Spleen (tissue), 11 donors: ENCODE measurements around the gene PLXNB2. TPM values are rescaled to one million over a fixed set of nuclear protein-coding genes. Genes with fewer than 3 reads are reported as not detected.

Experiments used
- DNase-seq: peaks from one replicate; pipeline ENCODE4 v3.0.0-alpha.2; 2020
- H3K27ac ChIP-seq, 8 donors: fragments of 200-600 bp; sonication (generic) in 7 of 8; 1 replicate in 4 of 8; 2 replicates in 4 of 8; pipeline versions ENCODE4 v1.5.0 to v1.8.0; 2016 to 2021; ENCODE audit warnings: inconsistent platforms in 4 of 8, mild to moderate bottlenecking in 4 of 8, moderate library complexity in 1 of 8
- H3K27me3 ChIP-seq, 7 donors: fragments of 200-600 bp; sonication (generic) in 6 of 7; replicated peaks in 1 of 7; 1 replicate in 4 of 7; 2 replicates in 3 of 7; pipeline versions ENCODE4 v1.5.0 to v1.8.0; 2016 to 2021; ENCODE audit warnings: inconsistent platforms in 3 of 7, mild to moderate bottlenecking in 1 of 7
- H3K36me3 ChIP-seq, 6 donors: fragments of 200-600 bp; sonication (generic) in 5 of 6; 1 replicate in 4 of 6; 2 replicates in 2 of 6; pipeline versions ENCODE4 v1.5.0 to v1.8.0; 2016 to 2021; ENCODE audit warnings: inconsistent platforms in 2 of 6
- H3K4me1 ChIP-seq, 6 donors: fragments of 200-600 bp; sonication (generic) in 5 of 6; 1 replicate in 3 of 6; 2 replicates in 3 of 6; pipeline versions ENCODE4 v1.5.0 to v1.8.0; 2016 to 2021; ENCODE audit warnings: inconsistent platforms in 3 of 6
- H3K4me3 ChIP-seq, 8 donors: fragments of 200-600 bp; sonication (generic) in 7 of 8; 1 replicate in 4 of 8; 2 replicates in 4 of 8; pipeline versions ENCODE4 v1.5.0 to v1.8.0; 2016 to 2021; ENCODE audit warnings: inconsistent platforms in 4 of 8, mild to moderate bottlenecking in 4 of 8, moderate library complexity in 2 of 8
- H3K9me3 ChIP-seq, 8 donors: fragments of 200-600 bp; sonication (generic) in 7 of 8; 1 replicate in 4 of 8; 2 replicates in 4 of 8; pipeline versions ENCODE4 v1.5.0 to v1.8.0; 2016 to 2021; ENCODE audit warnings: inconsistent platforms in 4 of 8
- CTCF ChIP-seq, 11 experiments: fragments of 200-600 bp in 7 of 11; fragments of 450-650 bp in 4 of 11; sonication (generic) in 4 of 11; IDR thresholded peaks in 8 of 11; conservative IDR thresholded peaks in 3 of 11; 1 replicate in 7 of 11; 2 replicates in 4 of 11; pipeline versions ENCODE4 v1.4.0 to v1.8.0; 2016 to 2021; ENCODE audit warnings: antibody characterized with exemption in 11 of 11, inconsistent platforms in 4 of 11, mild to moderate bottlenecking in 1 of 11
- POLR2A ChIP-seq, 3 donors: fragments of 450-650 bp; IDR thresholded peaks; one replicate each; pipeline ENCODE4 v1.5.1; 2017; ENCODE audit warnings: antibody characterized with exemption in 3 of 3, mild to moderate bottlenecking in 1 of 3
- POLR2AphosphoS5 ChIP-seq, 3 donors: sonication (generic); formaldehyde crosslinking; IDR thresholded peaks; one replicate each; pipeline ENCODE4 v1.5.1; 2017; ENCODE audit warnings: antibody characterized with exemption in 3 of 3
- WGBS, 5 donors: extraction: QIAGEN DNeasy Blood & Tissue Kit in 3 of 5; methylation state at CpG; one replicate each; pipeline versions ENCODE4 v1.1.5 to v1.1.7; 2013 to 2018; 5-methylcytosine and 5-hydroxymethylcytosine counted together
- intact Hi-C: fragments of 100-400 bp; cut with DNase I; formaldehyde crosslinking; loops from one replicate; pipeline ENCODE4 v1.15.0; 2023; ENCODE audit warnings: low total_unique reads
- polyA plus RNA-seq, 3 donors: library from polyadenylated mRNA; stranded (reverse); fragments of 200-250 nt; gene quantifications; one replicate each; pipeline ENCODE4 v1.2.1, GENCODE V29; 2013
- total RNA-seq, 7 donors: library from RNA; depleted of rRNA in 3 of 7; stranded (reverse); fragments of >200 nt in 3 of 7; fragmentation: NEBNext Ultra II Directional in 4 of 7; extraction: Animal tissue kit (Norgen Biotek cat#: 25700) in 4 of 7; gene quantifications; one replicate each; pipeline versions ENCODE4 v1.1.0 to v1.2.1, GENCODE V29; 2016 to 2021
- donor health status: healthy with polysubstance abuse.
- donor health status: DM: no; HTN: no; CAD: no; lungs with moderate emphysema.
- donor health status: DM: no; HTN: no; CAD: no.
- donor health status: Bipolar disorder and iron deficiency.
- donor health status: healthy.
- donor health status: DM: no; HTN: no; CAD: no.
- donor health status: DM: yes; HTN: yes; CAD: no.

The PLXNB2 gene
- total and polyA plus RNA-seq, 10 donors: 41.9 to 382 (median 242) TPM

GRCh38 chr22:50320116-50320515 lies 12.7 kb upstream of the PLXNB2 start:
- H3K4me3 ChIP-seq: no peak overlapping the region
- H3K27me3 ChIP-seq: no peaks in the 10 kb centered on the region
- H3K36me3 ChIP-seq: no peaks in the 10 kb centered on the region
- no peaks in the 10 kb centered on the region for H3K9me3 ChIP-seq
- peaks cover under 1 to 34% (median 13%) of the 10 kb centered on the region in 6 donors for H3K4me1 ChIP-seq
- TF ChIP-seq CTCF (IDR thresholded peaks at IDR 0.05 in 8 of 11, conservative IDR thresholded peaks at IDR 0.05 in 3 of 11) (no peak), POLR2AphosphoS5 (IDR thresholded peaks at IDR 0.05) (no peak), POLR2A (IDR thresholded peaks at IDR 0.05) (no peak)
- H3K27ac ChIP-seq: no peak overlapping the region
- DNase-seq: no peak
- intact Hi-C loops: no loop called here
- WGBS, 5 donors: 88 to 91% (median 90%) methylated on average over 5 to 8 of the region's 8 CpGs

DNA sequence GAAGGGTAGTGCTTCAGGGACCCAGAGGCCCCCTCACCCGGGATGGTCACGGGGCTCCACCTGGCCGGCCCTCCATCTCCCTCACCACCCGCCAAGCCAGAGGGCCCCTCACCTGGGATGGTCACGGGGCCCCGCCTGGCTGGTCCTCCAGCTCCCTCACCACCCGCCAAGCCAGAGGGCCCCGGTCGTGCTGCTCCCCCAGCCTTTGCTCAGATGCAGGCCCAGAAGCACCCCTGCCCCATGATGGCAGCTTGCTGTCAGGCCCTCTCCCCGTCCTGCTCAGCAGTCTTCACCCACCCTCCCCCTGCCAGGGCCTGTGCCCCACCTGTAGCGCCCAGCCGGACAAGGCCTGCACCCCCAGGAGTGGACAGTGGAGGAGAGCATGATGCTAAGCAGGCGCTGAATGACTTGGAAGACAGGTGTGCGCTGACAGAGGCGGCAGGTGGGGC lies 12.1 kb upstream of the PLXNB2 start:
- 87 to 97% (median 91%) methylated on average over 7 to 15 of the region's 15 CpGs for WGBS, 5 donors
- no peaks in the 10 kb centered on the region for H3K36me3 ChIP-seq
- H3K27me3 ChIP-seq: no peaks in the 10 kb centered on the region
- intact Hi-C loops: no loop called here
- TF ChIP-seq POLR2AphosphoS5 (IDR thresholded peaks at IDR 0.05): no peak
- no peak for TF ChIP-seq POLR2A (IDR thresholded peaks at IDR 0.05)
- TF ChIP-seq CTCF (IDR thresholded peaks at IDR 0.05 in 8 of 11, conservative IDR thresholded peaks at IDR 0.05 in 3 of 11): no peak
- H3K4me3 ChIP-seq: no peak overlapping the region
- H3K4me1 ChIP-seq: peaks cover 7 to 40% (median 18%) of the 10 kb centered on the region in 6 donors
- DNase-seq: peak; percentile 78
- H3K9me3 ChIP-seq: no peaks in the 10 kb centered on the region
- no peak overlapping the region for H3K27ac ChIP-seq

GRCh38 chr22:50318698-50319411 lies 11.4 kb upstream of the PLXNB2 start:
- no peak for DNase-seq
- 77 to 86% (median 79%) methylated on average over 19 to 21 of the region's 21 CpGs for WGBS, 5 donors
- TF ChIP-seq POLR2A (IDR thresholded peaks at IDR 0.05) (no peak), POLR2AphosphoS5 (IDR thresholded peaks at IDR 0.05) (peak in 1 of 3 donors; percentile 42), CTCF (IDR thresholded peaks at IDR 0.05 in 8 of 11, conservative IDR thresholded peaks at IDR 0.05 in 3 of 11) (no peak)
- Histone ChIP-seq H3K9me3 (no peaks in the 10 kb centered on the region), H3K27ac (peak overlapping the region in 1 of 8 donors; percentile 5), H3K4me1 (peaks cover 13 to 47% (median 25%) of the 10 kb centered on the region in 6 donors), H3K4me3 (no peak overlapping the region), H3K27me3 (no peaks in the 10 kb centered on the region), H3K36me3 (no peaks in the 10 kb centered on the region)
- intact Hi-C loops: no loop called here

DNA sequence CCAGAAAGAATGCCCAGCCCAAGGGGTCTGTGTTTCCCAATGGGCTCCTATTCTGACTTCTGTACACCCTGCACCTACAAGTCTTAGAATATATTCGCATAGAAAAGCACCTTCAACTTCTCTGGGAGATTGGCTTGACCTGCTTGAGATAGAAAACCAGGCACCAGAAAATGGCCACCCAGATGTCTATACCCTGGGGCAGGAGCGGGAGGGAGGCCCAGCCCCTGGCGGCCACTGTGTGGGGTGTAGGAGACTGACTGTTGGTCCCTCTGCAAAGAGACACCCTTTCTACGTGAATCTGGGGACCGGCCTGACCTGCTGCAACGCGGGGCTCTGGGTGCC lies 10.9 kb upstream of the PLXNB2 start:
- no peaks in the 10 kb centered on the region for H3K9me3 ChIP-seq
- H3K27ac ChIP-seq: peak overlapping the region in 1 of 8 donors; percentile 5
- DNase-seq: no peak
- H3K4me3 ChIP-seq: no peak overlapping the region
- peaks cover 17 to 52% (median 30%) of the 10 kb centered on the region in 6 donors for H3K4me1 ChIP-seq
- WGBS, 5 donors: 74 to 93% (median 85%) methylated on average over 6 to 7 of the region's 7 CpGs
- H3K27me3 ChIP-seq: no peaks in the 10 kb centered on the region
- intact Hi-C loops: no loop called here
- H3K36me3 ChIP-seq: no peaks in the 10 kb centered on the region
- TF ChIP-seq POLR2AphosphoS5 (IDR thresholded peaks at IDR 0.05) (no peak), POLR2A (IDR thresholded peaks at IDR 0.05) (no peak), CTCF (IDR thresholded peaks at IDR 0.05 in 8 of 11, conservative IDR thresholded peaks at IDR 0.05 in 3 of 11) (no peak)
